Parathyroid adenoma (tissue), 2 donors: ENCODE data around the gene KLK10.

ENCODE experiments used
- H2AFZ ChIP-seq: fragments of 300-600 bp; sonication (generic); one replicate; pipeline ENCODE4 v1.7.0; 2017; ENCODE audit warnings: antibody characterized with exemption, mild to moderate bottlenecking
- H3K27ac ChIP-seq: fragments of 300-600 bp; sonication (generic); one replicate; pipeline ENCODE4 v1.7.0; 2017
- H3K27me3 ChIP-seq: fragments of 300-600 bp; sonication (generic); one replicate; pipeline ENCODE4 v1.7.0; 2017; ENCODE audit warnings: low read length; ENCODE audit not compliant: control insufficient read depth, insufficient read depth
- H3K36me3 ChIP-seq: fragments of 300-600 bp; sonication (generic); one replicate; pipeline ENCODE4 v1.7.0; 2017; ENCODE audit warnings: low read length; ENCODE audit not compliant: control insufficient read depth, insufficient read depth
- H3K4me1 ChIP-seq: fragments of 300-600 bp; sonication (generic); one replicate; pipeline ENCODE4 v1.7.0; 2017; ENCODE audit warnings: control low read depth
- H3K4me2 ChIP-seq: fragments of 300-600 bp; sonication (generic); one replicate; pipeline ENCODE4 v1.7.0; 2017; ENCODE audit warnings: low read length
- H3K4me3 ChIP-seq: fragments of 300-600 bp; sonication (generic); one replicate; pipeline ENCODE4 v1.7.0; 2017; ENCODE audit warnings: low read depth, low read length
- H3K79me2 ChIP-seq: fragments of 300-600 bp; sonication (generic); one replicate; pipeline ENCODE4 v1.7.0; 2017; ENCODE audit warnings: control low read depth
- H3K9ac ChIP-seq: fragments of 300-600 bp; sonication (generic); one replicate; pipeline ENCODE4 v1.7.0; 2017; ENCODE audit warnings: mild to moderate bottlenecking
- H3K9me3 ChIP-seq: fragments of 300-600 bp; sonication (generic); one replicate; pipeline ENCODE4 v1.7.0; 2017; ENCODE audit warnings: low read length; ENCODE audit not compliant: control insufficient read depth
- CTCF ChIP-seq: fragments of 300-600 bp; sonication (generic); IDR thresholded peaks from one replicate; pipeline ENCODE4 v1.7.0; 2017; ENCODE audit warnings: antibody characterized with exemption, mild to moderate bottlenecking
- donor health status: primary hyperparathyroidism.

Gene KLK10

GRCh38 chr19:51018745-51019543, 565 bp downstream of the KLK10 start:
- no peaks in the 10 kb centered on the region for H3K36me3 ChIP-seq
- peak overlapping the region; percentile 47 for H3K4me3 ChIP-seq
- no peaks in the 10 kb centered on the region for H3K9me3 ChIP-seq
- H3K27ac ChIP-seq: no peak overlapping the region
- H3K27me3 ChIP-seq: no peaks in the 10 kb centered on the region
- TF ChIP-seq CTCF: no peak
- peak overlapping the region; percentile 87 for H3K4me2 ChIP-seq
- peak overlapping the region; percentile 65 for H2AFZ ChIP-seq
- no peaks in the 10 kb centered on the region for H3K79me2 ChIP-seq
- H3K9ac ChIP-seq: no peak overlapping the region
- H3K4me1 ChIP-seq: peaks cover 10% of the 10 kb centered on the region

- H3K36me3 ChIP-seq: no peaks in the 10 kb centered on the region
- H3K79me2 ChIP-seq: no peaks in the 10 kb centered on the region
- no peaks in the 10 kb centered on the region for H3K9me3 ChIP-seq
- peak overlapping the region; percentile 33 for H3K4me3 ChIP-seq
- peak overlapping the region; percentile 75 for H2AFZ ChIP-seq
- peak; percentile 78 for TF ChIP-seq CTCF
- H3K27me3 ChIP-seq: no peaks in the 10 kb centered on the region
- H3K4me1 ChIP-seq: peaks cover 10% of the 10 kb centered on the region
- no peak overlapping the region for H3K9ac ChIP-seq
- H3K27ac ChIP-seq: no peak overlapping the region
- peak overlapping the region; percentile 65 for H3K4me2 ChIP-seq
These were observed 2.5 kb downstream of the KLK10 start for GRCh38 chr19:51016798-51017683.

GRCh38 chr19:51015691-51016267, 3.7 kb downstream of the KLK10 start:
- Histone ChIP-seq H2AFZ (no peak overlapping the region), H3K9ac (no peak overlapping the region), H3K79me2 (no peaks in the 10 kb centered on the region), H3K4me3 (no peak overlapping the region), H3K9me3 (no peaks in the 10 kb centered on the region), H3K4me2 (no peak overlapping the region), H3K27ac (no peak overlapping the region), H3K4me1 (peaks cover 8% of the 10 kb centered on the region), H3K36me3 (no peaks in the 10 kb centered on the region), H3K27me3 (no peaks in the 10 kb centered on the region)
- TF ChIP-seq CTCF: no peak

- Histone ChIP-seq H3K79me2 (no peaks in the 10 kb centered on the region), H3K4me3 (no peak overlapping the region), H3K4me1 (peaks cover 8% of the 10 kb centered on the region), H3K9me3 (no peaks in the 10 kb centered on the region), H3K27ac (no peak overlapping the region), H3K36me3 (no peaks in the 10 kb centered on the region), H2AFZ (no peak overlapping the region), H3K27me3 (no peaks in the 10 kb centered on the region), H3K9ac (no peak overlapping the region), H3K4me2 (no peak overlapping the region)
- no peak for TF ChIP-seq CTCF
These were observed 5.3 kb downstream of the KLK10 start for GRCh38 chr19:51014242-51014641.
